KMS-11 (cell line): Measurements from ENCODE around the gene SATB2.

Experiments used
- H2AFZ ChIP-seq: fragments of 200-600 bp; sonication (generic); 2 replicates; pipeline ENCODE4 v1.6.1; 2016; ENCODE audit warnings: antibody characterized with exemption, mixed run types, low read depth
- H3K27ac ChIP-seq: fragments of 200-600 bp; sonication (generic); 2 replicates; pipeline ENCODE4 v1.6.1; 2016; ENCODE audit warnings: mild to moderate bottlenecking, mixed run types
- H3K27me3 ChIP-seq: fragments of 200-600 bp; sonication (generic); 2 replicates; pipeline ENCODE4 v1.6.1; 2017; ENCODE audit warnings: mild to moderate bottlenecking, low read depth, mixed run types, moderate library complexity; ENCODE audit not compliant: insufficient read depth
- H3K36me3 ChIP-seq: fragments of 200-600 bp; sonication (generic); 2 replicates; pipeline ENCODE4 v1.6.1; 2017; ENCODE audit warnings: mild to moderate bottlenecking, mixed run types; ENCODE audit not compliant: insufficient read depth
- H3K4me1 ChIP-seq: fragments of 200-600 bp; sonication (generic); 2 replicates; pipeline ENCODE4 v1.6.1; 2016; ENCODE audit warnings: mild to moderate bottlenecking, low read depth, mixed run types; ENCODE audit not compliant: poor library complexity, severe bottlenecking
- H3K4me2 ChIP-seq: fragments of 200-600 bp; sonication (generic); 2 replicates; pipeline ENCODE4 v1.7.0; 2016; ENCODE audit warnings: mild to moderate bottlenecking, mixed run types
- H3K4me3 ChIP-seq: fragments of 200-600 bp; sonication (generic); IDR thresholded peaks from 2 replicates; pipeline ENCODE4 v1.6.1; 2017; ENCODE audit warnings: low read depth, low read length, mixed read lengths; ENCODE audit not compliant: insufficient read depth
- H3K79me2 ChIP-seq: fragments of 200-600 bp; sonication (generic); 2 replicates; pipeline ENCODE4 v1.6.1; 2016; ENCODE audit warnings: low read depth, mixed run types; ENCODE audit not compliant: insufficient read depth
- H3K9ac ChIP-seq: fragments of 200-600 bp; sonication (generic); 2 replicates; pipeline ENCODE4 v1.6.1; 2016; ENCODE audit warnings: mild to moderate bottlenecking, mixed run types
- H4K20me1 ChIP-seq: fragments of 200-600 bp; sonication (generic); 2 replicates; pipeline ENCODE4 v1.6.1; 2016; ENCODE audit warnings: mild to moderate bottlenecking, mixed run types; ENCODE audit not compliant: insufficient read depth
- TF ChIP-seq, protein P1 (sequence below): fragments of 200-600 bp; sonication (generic); conservative IDR thresholded peaks from 2 replicates; pipeline ENCODE4 v1.6.1; 2017; ENCODE audit warnings: low read depth, mild to moderate bottlenecking, antibody characterized with exemption, low read length, moderate library complexity, mixed read lengths

SATB2 gene

DNA sequence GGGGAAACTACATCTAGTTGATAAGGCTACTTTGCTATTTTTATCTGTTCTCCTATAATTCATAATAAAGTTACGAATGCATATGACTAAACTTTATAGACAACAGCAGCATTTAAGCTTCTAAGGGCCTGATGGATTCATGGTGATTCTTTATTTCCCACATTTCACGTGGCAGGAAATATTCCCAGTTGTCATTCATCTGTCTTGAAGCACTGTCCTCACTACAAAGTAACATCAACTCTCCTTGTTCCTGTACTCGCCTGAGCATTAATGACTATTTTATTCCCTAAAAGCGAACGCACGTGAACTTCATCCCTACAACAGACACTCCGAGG, 2.6 kb downstream of the SATB2 start:
- H2AFZ ChIP-seq, result no peak overlapping the region
- peaks cover 10% of the 10 kb centered on the region for H3K27me3 ChIP-seq
- TF ChIP-seq, protein P1, sequence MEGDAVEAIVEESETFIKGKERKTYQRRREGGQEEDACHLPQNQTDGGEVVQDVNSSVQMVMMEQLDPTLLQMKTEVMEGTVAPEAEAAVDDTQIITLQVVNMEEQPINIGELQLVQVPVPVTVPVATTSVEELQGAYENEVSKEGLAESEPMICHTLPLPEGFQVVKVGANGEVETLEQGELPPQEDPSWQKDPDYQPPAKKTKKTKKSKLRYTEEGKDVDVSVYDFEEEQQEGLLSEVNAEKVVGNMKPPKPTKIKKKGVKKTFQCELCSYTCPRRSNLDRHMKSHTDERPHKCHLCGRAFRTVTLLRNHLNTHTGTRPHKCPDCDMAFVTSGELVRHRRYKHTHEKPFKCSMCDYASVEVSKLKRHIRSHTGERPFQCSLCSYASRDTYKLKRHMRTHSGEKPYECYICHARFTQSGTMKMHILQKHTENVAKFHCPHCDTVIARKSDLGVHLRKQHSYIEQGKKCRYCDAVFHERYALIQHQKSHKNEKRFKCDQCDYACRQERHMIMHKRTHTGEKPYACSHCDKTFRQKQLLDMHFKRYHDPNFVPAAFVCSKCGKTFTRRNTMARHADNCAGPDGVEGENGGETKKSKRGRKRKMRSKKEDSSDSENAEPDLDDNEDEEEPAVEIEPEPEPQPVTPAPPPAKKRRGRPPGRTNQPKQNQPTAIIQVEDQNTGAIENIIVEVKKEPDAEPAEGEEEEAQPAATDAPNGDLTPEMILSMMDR, result no peak
- H4K20me1 ChIP-seq, result no peaks in the 10 kb centered on the region
- no peaks in the 10 kb centered on the region for H3K36me3 ChIP-seq
- H3K27ac ChIP-seq, result no peak overlapping the region
- H3K4me3 ChIP-seq, result peak overlapping the region; percentile 34
- H3K9ac ChIP-seq, result no peak overlapping the region
- peak overlapping the region; percentile 87 for H3K4me2 ChIP-seq
- H3K4me1 ChIP-seq, result peaks cover 5% of the 10 kb centered on the region
- no peaks in the 10 kb centered on the region for H3K79me2 ChIP-seq

DNA sequence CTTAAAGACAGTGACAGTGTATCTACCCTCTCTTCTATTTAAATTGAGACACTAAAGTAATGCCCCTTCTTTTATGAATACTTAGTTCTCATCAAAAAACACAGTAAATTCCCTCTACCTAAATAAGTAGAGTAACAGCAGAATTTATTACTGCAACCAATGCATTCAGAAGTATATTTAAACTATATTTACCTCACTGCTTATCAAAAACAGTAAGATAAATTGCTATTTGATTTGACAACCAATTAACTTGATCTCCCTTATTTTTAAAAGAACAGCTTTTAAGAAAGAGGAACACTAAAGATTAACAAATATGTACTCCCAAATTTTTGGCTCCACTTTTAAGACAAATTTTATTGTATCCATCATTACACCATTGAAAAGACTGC, 4.8 kb downstream of the SATB2 start:
- peaks cover 4% of the 10 kb centered on the region for H3K4me1 ChIP-seq
- no peak overlapping the region for H3K4me3 ChIP-seq
- H3K27me3 ChIP-seq, result peaks cover 10% of the 10 kb centered on the region
- H3K27ac ChIP-seq, result no peak overlapping the region
- no peaks in the 10 kb centered on the region for H3K36me3 ChIP-seq
- TF ChIP-seq, protein P1, result no peak
- H3K79me2 ChIP-seq, result no peaks in the 10 kb centered on the region
- no peak overlapping the region for H2AFZ ChIP-seq
- no peaks in the 10 kb centered on the region for H4K20me1 ChIP-seq
- H3K4me2 ChIP-seq, result no peak overlapping the region
- no peak overlapping the region for H3K9ac ChIP-seq

DNA sequence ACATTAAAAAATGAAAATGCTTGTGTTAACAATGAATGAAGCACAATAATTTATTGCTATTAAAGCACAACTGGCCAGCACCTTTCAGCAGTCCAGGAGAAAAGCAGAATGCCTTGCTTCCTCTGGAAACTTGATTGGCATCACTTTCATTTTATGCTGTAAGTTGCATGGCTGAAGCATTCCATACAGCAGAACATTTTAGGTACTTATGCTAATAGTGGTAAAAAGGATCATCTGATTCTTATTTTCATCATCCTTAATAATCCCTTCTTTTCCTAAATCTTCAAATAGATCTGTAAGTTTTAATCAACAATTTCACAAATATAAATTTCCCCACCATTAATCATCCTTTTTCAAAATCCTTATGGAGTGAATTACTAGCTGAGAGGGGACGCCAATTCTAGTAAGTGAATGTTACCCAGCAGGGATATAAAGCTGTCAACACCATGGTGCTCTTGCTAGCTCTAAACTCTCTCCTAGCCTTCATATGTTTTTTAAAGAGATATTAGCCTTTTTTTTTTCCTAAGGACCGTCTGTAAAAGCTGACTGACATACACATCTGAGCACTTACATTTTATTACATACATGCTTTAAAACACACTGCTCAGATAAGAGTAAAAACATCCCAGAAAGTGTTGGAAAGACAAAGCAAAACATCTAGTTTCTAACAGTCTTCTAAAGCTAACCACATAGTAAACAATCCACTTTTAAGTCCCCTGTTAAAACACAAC, 5.3 kb downstream of the SATB2 start:
- Histone ChIP-seq H3K9ac (no peak overlapping the region), H3K27me3 (peaks cover 10% of the 10 kb centered on the region), H3K4me3 (no peak overlapping the region), H3K4me2 (no peak overlapping the region), H2AFZ (no peak overlapping the region), H3K79me2 (no peaks in the 10 kb centered on the region), H3K27ac (no peak overlapping the region), H3K4me1 (peaks cover 4% of the 10 kb centered on the region), H3K36me3 (no peaks in the 10 kb centered on the region), H4K20me1 (no peaks in the 10 kb centered on the region)
- TF ChIP-seq, protein P1, result no peak

DNA sequence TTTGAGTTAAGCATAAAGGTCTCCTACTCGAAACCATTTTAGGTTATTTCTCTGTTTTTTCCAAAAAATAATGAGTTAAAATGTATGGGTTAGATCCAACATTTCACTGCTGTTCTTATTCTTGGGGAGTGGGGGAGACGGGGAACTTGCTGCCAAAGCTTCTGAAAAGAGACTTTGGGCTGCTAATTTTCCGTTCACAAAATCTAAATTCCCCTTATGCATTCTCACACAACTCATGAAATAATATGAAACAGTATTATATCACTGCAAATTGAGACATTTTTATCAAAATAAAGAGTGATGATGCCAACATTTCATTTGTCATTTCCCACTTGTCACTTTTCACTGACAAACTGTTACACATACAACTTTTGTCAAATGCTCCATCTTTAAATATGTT, 7.8 kb downstream of the SATB2 start:
- TF ChIP-seq, protein P1, result no peak
- no peaks in the 10 kb centered on the region for H3K36me3 ChIP-seq
- no peak overlapping the region for H2AFZ ChIP-seq
- no peak overlapping the region for H3K9ac ChIP-seq
- H4K20me1 ChIP-seq, result no peaks in the 10 kb centered on the region
- no peak overlapping the region for H3K4me2 ChIP-seq
- no peak overlapping the region for H3K27ac ChIP-seq
- H3K4me1 ChIP-seq, result no peaks in the 10 kb centered on the region
- H3K79me2 ChIP-seq, result no peaks in the 10 kb centered on the region
- H3K27me3 ChIP-seq, result no peaks in the 10 kb centered on the region; the same call in 1 of the 2 replicates
- no peak overlapping the region for H3K4me3 ChIP-seq
